HuH-7.5 (cell line): Measurements from ENCODE around the gene MAP7.
"Not testable (repeated sequence)": the region's sequence is repeated elsewhere in the genome, so short reads cannot be mapped to it uniquely, and the experiment has no call there.

Experiments used
- DNase-seq: peaks from one replicate; pipeline ENCODE4 v3.0.0; 2011; ENCODE audit warnings: low spot score

The MAP7 gene

DNA sequence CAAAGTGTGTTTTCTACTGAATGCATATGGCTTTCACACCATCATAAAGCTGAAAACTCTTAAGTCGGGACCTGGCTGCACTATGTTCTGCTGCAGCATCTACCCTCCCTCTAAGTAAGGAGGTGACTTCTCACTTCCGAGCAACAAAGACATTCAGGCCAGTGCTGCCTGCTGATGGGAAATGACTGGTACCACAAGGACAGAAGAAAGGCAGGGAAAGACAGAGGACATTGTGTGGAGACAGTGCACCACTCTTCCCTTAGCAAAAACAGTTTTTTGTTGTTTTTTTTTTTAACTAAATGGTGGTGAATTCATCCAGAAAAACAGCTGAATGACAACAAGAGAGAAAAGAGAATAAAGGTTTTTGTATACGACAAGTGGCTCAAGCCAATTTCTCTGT lies 81.5 kb downstream of the MAP7 start:
- DNase-seq = no peak

GRCh38 chr6:136467186-136467585 lies 83.0 kb downstream of the MAP7 start:
- DNase-seq = no peak

DNA sequence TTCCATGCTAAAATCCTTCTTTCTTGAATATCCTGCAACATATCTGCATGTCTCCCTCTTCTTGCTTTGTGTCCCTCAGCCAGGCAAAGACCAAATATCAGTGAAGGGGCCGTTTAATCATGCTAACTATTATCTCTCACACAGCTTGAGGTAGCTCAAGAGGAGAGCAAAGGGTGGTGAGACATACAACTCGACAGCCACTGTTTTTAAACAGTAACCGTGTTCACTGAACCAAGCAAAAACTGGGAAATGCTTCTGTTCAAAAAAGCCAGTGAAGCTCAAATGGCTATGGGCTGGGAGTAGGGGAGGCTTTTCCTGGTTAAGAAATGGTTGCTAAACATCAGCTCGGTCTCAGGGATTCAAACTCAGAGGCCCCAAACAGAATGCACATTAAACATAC lies 83.4 kb downstream of the MAP7 start:
- DNase-seq = no peak

- no peak for DNase-seq
Observed at GRCh38 chr6:136465766-136466303, 84.4 kb downstream of the MAP7 start.

DNA sequence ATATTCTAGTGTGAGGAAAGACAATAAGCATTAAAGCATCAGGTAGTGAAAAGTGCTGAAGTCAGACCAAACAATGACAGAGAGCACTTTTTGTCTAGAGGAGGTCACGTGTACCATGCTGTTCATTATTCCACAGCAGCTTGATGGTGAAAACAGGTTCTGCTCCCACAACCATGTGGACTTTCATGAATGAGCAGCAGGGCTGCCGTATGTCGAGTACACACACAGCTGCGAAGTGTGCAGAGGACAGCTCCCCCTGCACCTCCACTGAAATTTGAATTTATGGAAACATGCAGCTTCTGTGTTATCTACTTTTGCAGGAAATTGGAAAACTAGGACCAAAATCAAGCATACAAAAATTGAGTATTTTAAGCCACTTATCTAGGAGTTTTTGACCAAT lies 85.3 kb downstream of the MAP7 start:
- no peak for DNase-seq

- no peak for DNase-seq
Observed at GRCh38 chr6:136464148-136464547, 86.1 kb downstream of the MAP7 start.

GRCh38 chr6:136463743-136464142 lies 86.5 kb downstream of the MAP7 start:
- no peak for DNase-seq

DNA sequence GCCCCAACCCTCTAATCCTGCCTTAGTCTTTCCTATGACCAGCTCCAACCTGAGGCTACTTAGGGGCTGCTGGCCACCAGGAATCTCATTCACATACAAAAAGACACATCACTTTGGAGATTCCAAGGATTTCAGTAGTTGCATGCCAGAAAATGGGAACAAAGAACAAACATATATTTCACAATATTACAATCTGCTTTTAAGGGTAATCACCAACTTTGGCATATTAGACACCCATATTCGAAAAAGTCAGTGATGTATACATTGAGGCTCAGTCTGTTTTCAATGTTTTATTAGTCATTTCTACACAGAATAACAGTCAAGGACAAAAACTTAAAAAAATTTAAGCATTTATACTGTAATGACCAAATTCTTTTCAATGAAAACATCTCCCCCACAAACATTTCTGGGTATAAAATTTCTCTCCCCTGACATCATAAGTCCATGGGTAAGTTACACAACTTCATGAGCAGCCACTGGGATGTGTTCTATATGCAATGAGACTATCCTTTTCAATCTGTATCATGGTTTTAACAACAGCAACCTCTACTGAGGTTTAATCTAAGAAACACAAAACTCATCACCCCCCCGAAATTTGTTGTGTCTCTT lies 103.5 kb downstream of the MAP7 start:
- no peak for DNase-seq

GRCh38 chr6:136446145-136446544 lies 104.1 kb downstream of the MAP7 start:
- DNase-seq = no peak

DNA sequence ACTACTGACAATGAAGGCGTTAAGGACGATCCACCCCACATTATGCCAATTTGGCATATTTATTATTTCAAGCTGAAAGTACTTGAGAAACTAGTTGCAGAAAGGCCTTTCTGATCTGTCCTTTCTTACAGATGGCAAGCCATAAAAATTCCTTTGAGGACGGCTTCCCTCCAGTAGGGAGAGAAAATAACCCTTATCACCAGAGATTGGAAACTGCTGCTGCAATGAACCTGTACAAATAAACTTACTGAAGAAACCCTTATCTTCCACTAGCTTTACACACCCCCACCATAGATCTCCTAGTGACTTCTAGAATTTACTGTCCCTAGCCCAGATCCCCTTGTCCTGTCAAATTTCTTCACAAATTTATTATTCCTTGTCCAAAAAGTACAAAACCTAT lies 105.2 kb downstream of the MAP7 start:
- DNase-seq = no peak

DNA sequence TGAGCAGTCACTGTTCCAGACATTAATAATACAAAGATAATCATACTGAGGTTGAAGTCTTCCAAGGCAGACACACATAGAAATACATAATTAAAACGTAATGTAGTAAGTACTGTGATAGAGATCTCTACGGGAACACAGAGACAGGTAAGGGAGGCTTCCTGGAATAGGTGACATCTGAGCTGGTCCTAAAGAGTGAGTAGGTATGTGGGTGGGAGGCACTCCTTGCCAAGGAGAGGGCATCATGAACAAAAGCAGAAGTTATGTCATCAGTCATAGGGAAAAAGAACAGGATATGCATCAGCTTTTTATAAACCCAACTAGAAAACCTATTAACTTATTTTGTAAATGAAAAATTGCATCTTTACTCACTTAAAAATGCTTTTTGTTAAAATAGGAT lies 110.0 kb downstream of the MAP7 start:
- DNase-seq = no peak

GRCh38 chr6:136439514-136440190 lies 110.6 kb downstream of the MAP7 start:
- no peak for DNase-seq

GRCh38 chr6:136438441-136438840 lies 111.8 kb downstream of the MAP7 start:
- no peak for DNase-seq

- DNase-seq = no peak
Observed at GRCh38 chr6:136437246-136437645, 113.0 kb downstream of the MAP7 start.

DNA sequence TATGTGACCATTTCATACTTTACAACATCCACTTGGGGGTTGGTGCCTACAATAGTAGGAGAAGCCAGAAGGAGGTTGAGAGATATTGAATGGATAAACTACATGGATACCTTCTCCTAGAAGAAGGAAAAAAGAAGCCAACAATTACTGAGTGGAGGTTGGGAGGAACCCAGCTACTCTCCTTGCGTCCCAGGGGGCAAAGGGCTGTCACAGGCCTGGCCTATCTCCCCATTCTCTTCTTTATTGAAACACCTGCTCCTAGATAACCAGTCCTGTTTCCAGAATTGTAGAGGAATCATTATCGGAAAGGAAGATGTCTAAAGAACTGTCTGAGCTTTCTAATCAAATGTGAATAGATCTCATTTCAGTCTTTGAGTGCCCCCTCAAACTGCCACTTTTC lies 115.1 kb downstream of the MAP7 start:
- no peak for DNase-seq

DNA sequence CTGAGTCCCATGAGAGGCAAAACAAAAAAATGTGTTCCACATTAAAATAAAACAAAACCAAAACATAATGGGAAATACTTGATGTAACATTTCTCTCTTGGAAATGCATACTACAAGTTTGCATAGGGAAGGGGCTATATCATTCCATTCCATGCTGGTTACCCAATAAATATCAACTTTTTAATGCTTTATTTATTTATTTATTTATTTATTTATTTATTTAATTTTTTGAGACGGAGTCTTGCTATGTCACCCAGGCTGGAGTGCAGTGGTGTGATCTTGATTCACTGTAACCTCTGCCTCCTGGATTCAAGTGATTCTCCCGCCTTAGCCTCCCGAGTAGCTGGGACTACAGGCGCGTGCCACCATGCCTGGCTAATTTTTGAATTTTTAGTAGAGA lies 118.9 kb downstream of the MAP7 start:
- DNase-seq = not testable (repeated sequence)

DNA sequence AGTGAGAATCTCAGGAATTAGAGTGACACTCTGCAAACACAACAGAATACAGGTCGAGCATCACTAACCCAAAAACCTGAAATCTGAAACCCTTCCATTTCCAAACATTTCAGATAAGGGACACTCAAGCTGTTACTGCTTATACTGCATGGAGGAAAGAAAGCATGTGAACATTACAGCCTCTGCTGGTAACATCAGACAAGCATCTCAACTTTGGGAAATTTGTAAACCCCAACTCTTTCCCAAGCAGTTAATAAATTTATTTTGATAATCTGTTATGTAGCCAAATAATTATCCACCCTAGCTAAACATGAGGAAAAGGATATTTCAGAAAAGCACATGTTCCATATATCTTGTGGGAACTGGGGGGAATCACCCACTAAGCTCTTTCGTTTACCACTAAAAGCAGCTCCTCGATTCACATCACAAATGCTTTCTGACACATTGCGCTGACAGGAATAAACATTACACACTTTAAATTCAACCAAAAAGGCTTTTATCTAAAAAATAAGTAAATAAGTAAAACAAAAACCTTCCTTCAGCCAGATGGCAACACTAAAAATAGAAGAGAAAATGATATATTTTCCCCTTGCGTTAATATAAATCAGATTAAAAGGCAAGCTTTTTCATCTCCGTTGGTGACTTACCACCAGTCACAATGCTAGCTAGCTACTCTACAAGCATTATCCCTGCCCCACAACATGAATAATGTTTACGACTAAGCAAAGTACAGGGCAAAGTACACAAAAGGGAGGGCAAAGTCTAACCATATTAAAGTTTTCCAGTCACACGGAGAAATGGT lies 120.8 kb downstream of the MAP7 start:
- no peak for DNase-seq

- DNase-seq = no peak
Observed at GRCh38 chr6:136427378-136427717, 122.9 kb downstream of the MAP7 start.

GRCh38 chr6:136426627-136427377 lies 123.4 kb downstream of the MAP7 start:
- no peak for DNase-seq

GRCh38 chr6:136425793-136426192 lies 124.4 kb downstream of the MAP7 start:
- DNase-seq = no peak

- DNase-seq = no peak
Observed at GRCh38 chr6:136424901-136425300, 125.3 kb downstream of the MAP7 start.

DNA sequence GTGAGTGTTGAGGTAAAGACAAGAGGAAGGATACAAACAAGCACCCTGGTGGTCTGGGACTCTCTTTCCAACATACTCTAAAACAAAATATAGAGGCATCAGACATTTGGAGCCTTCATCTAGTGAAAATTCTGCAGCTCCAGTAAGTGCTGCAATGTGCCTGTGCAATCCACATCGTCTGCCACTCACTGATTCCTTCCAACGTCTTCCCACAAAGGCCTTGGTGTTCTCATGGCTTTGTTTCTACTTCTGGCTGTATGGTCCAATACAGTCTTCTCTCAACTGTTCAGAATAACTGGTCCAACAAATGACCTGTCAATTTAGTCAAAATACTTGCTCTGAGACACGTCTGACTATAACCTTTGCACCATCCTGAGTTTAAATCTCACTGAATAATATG lies 125.8 kb downstream of the MAP7 start:
- no peak for DNase-seq
